Ishikawa (cell line): ENCODE results near the gene MAP3K2.

Experiments used
- CEBPB ChIP-seq: IDR thresholded peaks from 2 replicates; pipeline ENCODE4 v1.6.1; 2012
- EGR1 ChIP-seq: IDR thresholded peaks from 2 replicates; pipeline ENCODE4 v1.6.1; 2012
- EP300 ChIP-seq: IDR thresholded peaks from 2 replicates; pipeline ENCODE4 v1.6.1; 2012; ENCODE audit warnings: borderline replicate concordance
- FOXM1 ChIP-seq: IDR thresholded peaks from 2 replicates; pipeline ENCODE4 v1.6.1; 2012; ENCODE audit warnings: low read depth, borderline replicate concordance
- MAX ChIP-seq: IDR thresholded peaks from 2 replicates; pipeline ENCODE4 v1.6.1; 2012
- RAD21 ChIP-seq: IDR thresholded peaks from 2 replicates; pipeline ENCODE4 v1.6.1; 2012; ENCODE audit warnings: low read depth
- REST ChIP-seq: IDR thresholded peaks from 2 replicates; pipeline ENCODE4 v1.6.1; 2012; ENCODE audit warnings: low read depth, mild to moderate bottlenecking
- TAF1 ChIP-seq: IDR thresholded peaks from 2 replicates; pipeline ENCODE4 v1.6.1; 2012; ENCODE audit warnings: low read depth, mild to moderate bottlenecking
- USF1 ChIP-seq: IDR thresholded peaks from 2 replicates; pipeline ENCODE4 v1.6.1; 2012
- YY1 ChIP-seq: IDR thresholded peaks from 2 replicates; pipeline ENCODE4 v1.6.1; 2012; ENCODE audit warnings: low read depth
- ZBTB7A ChIP-seq: IDR thresholded peaks from 2 replicates; pipeline ENCODE4 v1.6.1; 2012; ENCODE audit warnings: low read depth

GRCh38 chr2:127313406-127313805, 74.4 kb downstream of the MAP3K2 start:
- TF ChIP-seq EP300 = no peak
- TF ChIP-seq REST = no peak
- TF ChIP-seq YY1 = no peak
- TF ChIP-seq MAX = no peak
- no peak for TF ChIP-seq CEBPB
- TF ChIP-seq TAF1 = no peak
- TF ChIP-seq ZBTB7A = no peak
- TF ChIP-seq EGR1 = no peak
- no peak for TF ChIP-seq FOXM1
- no peak for TF ChIP-seq USF1
- TF ChIP-seq RAD21 = no peak
